NCI-H82 (cell line): ENCODE results near the gene GJD3.

ENCODE experiments used
- DNase-seq: peaks from one replicate; lab custom pipeline; 2025; lab: John Stamatoyannopoulos, UW

The GJD3 gene

DNA sequence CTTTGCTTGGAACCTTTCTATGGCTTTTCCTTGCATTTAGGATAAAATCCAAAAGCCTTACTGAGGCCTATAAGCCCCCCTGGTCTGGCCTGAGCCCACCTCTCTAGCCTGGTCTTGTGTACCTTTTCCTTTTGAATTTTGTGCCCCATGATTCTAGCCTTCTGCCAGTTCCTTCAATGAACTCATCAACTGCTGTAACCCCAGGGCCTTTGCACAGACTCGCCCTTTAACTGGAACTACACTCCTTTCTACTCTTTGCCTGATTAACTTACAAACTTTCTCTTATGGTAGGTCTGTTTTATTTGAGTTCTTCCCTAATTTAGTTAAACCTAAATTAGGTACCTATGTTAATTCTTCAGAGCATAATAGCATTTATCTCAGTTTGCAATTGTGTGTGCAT, 24.2 kb downstream of the GJD3 start:
- DNase-seq, result no peak

DNA sequence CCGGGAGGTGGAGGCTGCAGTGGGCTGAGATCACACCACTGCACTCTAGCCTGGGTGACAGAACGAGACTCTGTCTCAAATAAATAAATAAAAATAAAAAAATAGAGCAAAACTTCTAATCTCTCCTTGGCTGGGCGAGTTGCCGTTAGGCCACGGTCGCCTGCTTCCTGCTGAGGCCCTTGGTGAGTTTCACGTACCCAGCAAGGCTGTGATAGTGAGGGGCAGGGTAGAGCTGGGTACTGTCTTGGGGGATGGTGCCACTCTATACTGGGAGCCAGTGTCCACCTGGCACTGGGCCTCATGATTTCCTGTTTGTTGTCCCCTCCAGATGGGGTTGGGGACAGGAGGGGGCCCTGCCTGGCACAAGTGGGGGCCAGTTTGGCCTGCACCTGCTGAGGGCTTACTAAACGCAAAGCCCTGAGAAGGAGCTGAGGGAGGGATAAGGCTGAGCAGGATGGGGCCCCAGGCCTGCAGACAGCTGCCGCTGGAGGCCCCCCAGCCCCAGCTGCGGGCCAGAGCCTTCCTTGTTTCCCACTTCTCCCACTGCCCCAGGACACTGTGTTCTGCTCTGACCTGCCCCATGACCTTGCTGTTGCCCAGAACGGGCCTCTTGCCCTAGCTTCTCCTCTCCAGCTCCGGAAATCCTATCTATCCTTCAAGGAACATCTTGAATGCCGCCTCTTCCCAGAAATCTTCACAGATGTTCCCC, 25.4 kb downstream of the GJD3 start:
- peak; percentile 28 for DNase-seq

DNA sequence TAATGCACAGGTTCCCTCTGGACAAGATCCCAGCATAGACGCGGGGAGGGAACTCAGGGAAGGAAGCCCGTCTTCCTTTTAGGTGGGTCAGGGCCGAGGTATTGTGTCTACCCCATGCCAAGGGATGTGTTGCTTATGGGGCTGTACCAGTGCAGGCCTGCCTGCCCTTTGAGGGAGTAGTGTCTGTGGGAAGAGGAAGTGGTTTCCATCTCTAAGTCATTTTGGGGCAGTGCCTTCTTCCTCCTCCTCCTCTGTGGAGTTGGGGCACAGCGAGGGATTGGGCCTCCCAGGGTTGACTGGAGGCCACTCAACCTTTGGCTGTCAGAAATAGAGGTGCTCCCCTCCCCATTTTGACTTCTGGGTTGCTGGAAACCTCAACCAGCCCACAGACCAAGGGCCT, 26.5 kb downstream of the GJD3 start:
- DNase-seq, result no peak

DNA sequence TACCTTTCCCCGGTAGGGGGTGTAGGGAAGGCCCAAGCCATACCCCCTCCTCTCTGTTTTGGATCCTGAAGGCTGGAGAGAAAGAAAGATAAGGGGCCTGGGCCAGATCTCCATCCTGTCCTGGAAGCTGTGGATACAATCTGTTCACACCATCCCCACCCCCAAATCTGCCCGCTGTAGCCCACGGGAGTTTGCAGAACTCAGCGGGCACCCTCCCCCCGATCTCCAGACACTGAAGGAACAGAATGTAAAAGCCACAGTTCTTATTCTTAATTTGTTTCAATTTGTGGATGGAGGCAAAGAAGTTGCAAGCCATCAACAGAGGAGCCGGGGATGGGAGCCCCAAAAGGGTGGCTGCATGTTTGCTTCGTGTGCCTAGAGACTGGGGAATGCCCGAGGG, 27.2 kb downstream of the GJD3 start:
- no peak for DNase-seq

DNA sequence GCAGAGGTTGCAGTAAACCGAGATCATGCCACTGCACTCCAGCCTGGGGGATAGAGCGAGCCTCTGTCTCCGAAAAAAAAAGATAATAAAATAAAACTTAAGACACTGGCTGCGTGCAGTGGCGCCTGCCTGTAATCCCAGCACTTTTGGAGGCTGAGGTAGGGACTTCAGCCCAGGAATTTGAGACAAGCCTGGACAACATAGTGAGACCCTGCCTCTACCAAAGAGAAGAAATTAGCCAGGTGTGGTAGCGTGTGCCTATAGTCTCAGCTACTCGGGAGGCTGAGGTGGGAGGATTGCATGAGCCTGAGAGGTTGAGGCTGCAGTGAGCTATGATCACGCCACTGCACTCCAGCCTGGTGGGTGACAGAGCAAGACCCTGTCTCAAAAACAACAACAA, 28.9 kb downstream of the GJD3 start:
- DNase-seq, result no peak

DNA sequence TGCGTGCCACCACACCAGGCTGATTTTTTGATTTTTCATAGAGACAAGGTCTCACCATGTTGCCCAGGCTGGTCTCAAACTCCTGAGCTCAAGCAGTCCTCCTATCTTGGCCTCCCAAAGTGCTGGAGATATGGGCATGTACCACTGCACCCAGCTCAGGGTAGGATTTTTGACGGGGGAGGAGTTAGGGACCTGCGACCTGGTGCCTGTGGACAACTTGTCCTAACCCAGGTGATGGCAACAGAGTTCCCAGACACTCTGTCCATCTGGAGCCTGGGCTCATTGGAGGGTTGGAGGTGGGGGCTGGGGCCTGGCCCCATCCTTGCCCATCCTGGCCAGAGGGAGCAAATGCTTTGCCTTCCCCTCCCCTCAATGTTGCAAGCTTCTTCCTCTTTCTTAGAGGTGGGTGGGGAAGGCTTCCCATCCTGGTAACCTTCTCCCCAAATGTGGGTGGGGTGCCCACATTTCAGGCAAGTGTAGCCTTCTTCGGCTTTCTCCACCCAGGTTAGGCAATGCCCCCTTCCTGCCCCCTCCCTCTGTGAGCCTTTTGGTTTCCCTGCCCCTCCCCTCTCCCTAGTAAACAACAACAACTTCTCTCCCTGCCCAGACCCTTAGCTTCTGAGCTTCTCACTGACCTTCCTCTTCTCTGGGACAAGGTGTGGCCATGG, 30.6 kb downstream of the GJD3 start:
- DNase-seq, result no peak

DNA sequence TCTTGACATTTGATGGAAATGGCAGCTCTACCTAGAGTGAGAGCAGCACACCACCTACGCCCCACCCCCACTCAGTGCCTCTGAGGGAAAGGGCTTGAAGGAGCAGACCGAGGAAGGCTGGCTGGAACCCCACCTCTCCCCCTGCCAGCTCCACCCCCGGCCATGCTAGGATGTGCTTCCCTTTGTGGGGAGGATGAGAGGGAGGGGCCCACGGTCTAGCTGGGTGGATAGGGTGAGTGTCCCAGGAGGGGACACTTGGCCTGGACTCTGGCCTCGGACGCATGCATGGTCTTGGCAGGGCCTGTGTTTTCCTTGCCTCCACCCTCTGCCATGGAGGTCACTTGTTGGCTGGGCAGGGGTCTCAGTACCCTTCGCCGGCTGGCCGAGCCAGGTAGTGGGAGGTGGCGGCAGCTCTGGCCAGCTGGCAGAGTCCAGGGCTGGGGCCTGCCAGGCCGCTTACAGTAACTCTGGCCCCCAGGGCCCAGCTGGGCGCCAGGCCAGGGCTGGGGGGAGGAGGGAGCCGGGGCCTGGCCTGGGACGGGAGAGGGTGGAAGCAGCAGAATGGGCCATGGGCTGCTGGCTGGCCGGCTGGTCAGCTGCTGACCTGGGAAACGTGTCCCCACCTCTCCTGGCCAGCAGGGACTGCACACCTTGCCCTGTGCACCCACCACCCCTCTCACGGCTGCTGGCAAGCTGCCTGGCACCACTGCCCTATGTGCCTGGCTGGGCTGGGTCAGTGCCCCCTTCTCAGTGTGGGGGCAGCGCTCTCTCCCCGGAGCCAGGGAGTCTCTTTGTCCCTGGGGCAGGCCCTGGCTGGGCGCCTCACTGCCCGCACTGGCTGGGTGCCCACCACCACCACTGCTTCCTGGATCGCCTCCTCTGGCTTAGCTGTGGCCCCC, 32.5 kb downstream of the GJD3 start:
- no peak for DNase-seq

DNA sequence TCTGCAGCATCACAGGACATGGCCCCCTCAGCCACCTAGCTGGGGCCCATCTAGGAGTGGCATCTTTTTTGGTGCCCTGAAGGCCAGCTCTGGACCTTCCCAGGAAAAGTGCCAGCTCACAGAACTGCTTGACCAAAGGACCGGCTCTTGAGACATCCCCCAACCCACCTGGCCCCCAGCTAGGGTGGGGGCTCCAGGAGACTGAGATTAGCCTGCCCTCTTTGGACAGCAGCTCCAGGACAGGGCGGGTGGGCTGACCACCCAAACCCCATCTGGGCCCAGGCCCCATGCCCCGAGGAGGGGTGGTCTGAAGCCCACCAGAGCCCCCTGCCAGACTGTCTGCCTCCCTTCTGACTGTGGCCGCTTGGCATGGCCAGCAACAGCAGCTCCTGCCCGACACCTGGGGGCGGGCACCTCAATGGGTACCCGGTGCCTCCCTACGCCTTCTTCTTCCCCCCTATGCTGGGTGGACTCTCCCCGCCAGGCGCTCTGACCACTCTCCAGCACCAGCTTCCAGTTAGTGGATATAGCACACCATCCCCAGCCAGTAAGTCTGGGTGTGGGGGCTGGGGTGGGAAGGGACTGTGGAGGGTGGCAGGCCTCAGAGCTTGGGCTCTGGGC, 33.6 kb downstream of the GJD3 start:
- DNase-seq, result no peak

DNA sequence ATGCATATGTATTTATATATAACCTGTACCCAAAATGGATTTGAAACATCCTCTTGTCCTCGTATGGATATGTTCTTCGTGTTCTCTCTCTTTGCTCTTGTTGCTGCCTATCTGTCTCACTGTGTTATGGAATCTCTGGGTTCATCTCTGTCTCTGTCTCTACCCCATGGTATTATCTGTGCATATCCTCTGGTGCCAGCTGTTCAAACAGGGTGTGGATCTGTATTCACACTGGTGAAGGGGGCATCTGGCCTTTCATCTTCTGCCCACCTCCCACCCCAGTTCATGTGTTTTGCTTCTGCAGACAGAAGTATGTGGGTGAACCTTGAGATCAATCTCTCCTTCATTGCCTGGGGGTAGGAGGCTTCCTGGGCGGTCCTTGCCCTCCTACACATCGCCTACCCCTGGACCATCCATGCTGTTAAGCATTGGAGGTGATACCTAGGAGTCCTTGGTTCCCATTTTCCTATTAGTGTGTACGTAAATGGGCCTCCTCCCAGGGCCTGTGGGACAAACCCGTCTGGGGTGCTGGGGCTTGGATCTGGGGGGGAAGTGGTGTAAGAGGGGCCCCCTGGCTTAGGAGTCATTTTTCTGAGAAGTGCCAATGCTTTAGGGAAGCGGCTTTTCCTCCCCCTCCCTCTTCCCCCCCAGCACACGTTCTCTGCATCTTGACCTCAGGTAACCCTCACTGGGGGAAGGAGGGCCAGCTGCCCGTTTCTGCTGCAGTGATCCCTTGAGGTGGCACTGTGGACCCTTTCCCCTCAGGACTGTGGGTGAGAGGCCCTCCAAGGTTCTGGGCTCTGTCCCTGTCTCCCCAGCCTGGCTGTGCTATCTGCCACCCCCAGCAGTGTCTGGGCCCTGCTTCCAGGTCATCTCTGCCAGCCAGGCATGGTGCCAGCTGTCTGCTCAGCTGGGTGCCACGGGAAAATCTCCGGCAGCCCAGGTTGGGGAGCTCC, 34.4 kb downstream of the GJD3 start:
- DNase-seq, result peak; percentile 80

DNA sequence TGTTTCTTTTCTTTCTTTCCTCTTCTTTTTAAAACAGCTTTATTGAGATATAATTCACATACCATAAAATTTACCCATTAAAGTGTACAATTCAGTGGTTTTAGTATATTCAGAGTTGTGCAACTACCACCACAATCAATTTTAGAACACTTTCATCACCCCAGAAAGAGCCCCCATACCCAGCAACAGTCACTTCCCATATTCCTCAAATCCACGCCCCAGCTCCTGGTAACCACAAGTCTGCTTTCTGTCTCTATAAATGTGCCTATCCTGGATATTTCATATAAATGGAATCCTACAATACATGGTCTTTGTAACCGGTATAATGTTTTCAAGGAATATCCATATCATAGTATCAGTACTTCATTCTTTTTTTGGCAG, 36.2 kb downstream of the GJD3 start:
- no peak for DNase-seq

DNA sequence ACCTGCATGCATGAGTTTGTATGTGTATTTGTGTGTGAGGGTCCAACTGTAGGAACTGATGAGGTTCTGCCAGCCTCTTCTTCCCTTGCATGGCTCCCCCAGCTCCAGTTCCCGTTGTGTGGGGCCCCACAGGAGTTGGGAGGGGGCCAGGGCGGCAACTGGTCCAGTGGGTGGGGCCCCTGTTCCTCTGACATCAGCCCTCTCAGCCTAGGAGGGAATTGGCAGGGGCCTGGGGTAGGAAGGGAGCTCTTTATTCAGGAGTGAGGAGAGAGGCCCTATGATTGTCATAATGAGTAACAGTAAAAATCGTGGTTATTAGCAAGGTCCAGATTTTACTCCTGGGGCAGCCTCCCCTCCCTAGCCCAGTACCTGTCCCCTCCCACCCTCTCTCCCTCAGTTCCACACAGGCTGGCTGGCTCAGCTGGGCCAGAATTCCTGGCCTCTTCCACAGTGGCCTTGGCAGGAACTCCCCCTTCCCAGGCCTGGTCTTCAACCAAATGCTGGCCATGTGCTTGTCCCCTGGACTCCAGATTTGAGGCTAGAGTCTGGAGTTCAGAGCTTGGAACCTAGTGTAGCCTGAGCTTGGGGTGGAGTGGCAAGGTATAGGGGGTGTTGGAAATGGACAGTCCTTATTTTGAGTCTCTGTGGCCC, 36.7 kb downstream of the GJD3 start:
- DNase-seq, result no peak

DNA sequence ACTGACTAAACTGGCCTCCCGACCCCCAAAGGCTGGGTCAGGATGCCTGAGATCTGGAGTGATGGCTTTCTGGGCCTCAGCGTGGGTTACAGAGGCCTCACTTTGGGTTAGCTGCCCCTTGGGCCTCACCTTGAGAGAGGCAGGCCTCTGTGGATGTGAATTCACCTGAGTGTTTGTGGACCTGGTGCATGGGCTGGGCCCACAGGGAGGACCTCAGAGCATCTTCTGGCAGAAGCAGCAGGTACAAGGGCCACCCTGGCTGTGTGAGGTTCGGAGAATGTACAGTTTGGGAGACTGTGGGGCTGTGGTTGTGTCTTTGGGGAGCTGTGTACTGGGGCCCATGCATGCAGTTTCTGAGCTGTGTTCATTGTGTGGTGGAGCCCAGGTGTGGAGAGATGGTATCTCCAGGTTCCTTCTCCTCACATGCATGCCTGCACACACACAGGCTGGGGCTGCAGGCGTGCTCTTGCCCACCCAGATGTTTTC, 37.2 kb downstream of the GJD3 start:
- no peak for DNase-seq

DNA sequence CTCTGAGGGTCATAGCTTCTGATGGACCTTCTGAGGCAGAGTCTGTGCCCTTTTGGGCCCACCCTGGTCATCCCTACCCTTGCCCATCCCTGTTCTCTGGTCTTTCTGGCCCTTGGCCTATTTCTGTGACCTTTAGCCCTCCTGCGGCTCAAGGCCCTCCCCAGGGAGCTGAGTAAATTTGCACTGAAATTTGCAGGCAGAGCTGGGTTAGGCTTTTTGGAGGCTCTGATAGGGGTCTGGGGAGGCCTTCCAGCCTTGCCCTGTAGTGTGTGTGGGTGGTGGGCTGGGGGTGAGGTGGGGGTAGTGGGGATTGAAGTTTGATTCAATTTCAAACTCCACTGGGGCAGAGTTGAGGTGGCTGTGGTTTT, 37.7 kb downstream of the GJD3 start:
- no peak for DNase-seq

DNA sequence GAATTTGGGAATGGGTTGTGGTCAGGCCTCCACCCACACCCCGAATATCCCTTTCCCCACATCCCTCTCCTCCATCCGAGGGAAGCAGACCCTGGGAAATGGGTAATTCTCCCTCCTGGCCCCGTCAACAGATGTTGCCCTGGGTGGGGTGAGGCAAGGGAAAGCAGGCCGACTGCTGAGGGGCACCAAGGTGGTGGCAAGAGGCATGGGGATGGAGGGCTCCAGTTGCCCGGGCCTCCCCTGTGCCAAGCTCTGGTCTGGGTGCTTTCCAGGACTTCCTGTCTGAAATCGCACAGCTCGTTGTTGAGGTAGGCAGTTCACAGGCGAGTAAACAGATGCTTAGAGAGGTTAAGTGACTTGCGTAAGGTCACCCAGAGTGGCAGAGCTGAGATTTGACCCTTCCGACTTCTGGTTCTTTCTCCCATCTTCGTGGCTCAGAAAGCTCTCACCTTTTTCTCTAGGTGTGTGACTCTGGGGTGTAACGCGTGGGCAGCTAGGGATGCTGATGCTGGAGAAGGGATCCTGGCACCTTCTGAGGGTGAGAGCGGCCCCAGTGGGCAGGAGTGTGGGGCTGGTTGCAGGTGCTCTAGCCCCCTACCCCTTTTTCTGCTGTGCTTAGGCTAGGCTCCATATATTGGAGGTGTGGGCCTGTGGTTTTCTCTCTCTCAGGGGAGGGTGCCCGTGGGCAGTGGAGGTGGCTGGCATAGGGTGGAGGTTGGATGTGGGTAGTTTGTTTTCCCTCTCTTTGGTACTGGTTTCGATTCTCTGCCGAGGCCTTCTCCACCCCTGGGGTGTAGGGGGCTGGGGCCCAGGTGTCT, 38.3 kb downstream of the GJD3 start:
- DNase-seq, result no peak

DNA sequence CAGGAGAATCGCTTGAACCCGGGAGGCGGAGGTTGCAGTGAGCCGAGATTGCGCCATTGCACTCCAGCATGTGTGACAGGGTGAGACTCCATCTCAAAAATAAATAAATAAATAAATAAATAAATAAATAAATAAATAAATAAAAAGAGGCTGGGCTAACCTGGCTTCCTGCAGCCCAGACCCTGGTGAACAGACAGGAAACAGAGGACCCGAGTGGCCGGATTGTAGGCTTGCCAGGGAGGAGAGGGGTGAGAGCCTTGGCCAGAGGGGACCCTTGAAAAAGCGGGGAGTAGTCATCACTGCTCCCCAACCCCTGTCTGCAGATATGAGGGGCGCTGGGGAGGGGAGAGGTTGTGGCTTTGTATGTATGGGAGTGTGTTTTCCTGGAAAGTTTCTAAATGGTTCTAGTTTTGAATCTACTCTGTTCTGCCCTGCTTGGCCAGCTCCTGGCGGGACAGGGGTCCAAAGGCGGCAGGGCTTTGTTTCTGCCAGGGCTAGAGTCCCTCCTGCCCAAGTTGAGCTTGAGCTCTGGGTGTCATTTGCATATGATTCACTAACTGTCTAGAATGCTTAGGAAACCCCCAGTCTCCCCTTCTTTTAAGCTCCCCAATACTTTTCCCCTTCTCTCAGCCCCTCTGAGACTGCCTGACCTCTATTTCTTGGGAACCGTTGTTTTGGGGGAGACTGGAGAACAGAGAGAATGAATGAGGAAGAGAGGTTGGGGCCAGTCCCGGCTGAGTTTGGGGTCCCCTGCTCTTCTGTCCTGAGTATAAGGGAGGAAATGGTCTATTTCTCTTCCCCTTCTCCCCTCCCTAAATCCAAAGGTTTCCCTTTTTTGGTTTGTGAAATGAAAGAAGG, 39.2 kb downstream of the GJD3 start:
- DNase-seq, result no peak

DNA sequence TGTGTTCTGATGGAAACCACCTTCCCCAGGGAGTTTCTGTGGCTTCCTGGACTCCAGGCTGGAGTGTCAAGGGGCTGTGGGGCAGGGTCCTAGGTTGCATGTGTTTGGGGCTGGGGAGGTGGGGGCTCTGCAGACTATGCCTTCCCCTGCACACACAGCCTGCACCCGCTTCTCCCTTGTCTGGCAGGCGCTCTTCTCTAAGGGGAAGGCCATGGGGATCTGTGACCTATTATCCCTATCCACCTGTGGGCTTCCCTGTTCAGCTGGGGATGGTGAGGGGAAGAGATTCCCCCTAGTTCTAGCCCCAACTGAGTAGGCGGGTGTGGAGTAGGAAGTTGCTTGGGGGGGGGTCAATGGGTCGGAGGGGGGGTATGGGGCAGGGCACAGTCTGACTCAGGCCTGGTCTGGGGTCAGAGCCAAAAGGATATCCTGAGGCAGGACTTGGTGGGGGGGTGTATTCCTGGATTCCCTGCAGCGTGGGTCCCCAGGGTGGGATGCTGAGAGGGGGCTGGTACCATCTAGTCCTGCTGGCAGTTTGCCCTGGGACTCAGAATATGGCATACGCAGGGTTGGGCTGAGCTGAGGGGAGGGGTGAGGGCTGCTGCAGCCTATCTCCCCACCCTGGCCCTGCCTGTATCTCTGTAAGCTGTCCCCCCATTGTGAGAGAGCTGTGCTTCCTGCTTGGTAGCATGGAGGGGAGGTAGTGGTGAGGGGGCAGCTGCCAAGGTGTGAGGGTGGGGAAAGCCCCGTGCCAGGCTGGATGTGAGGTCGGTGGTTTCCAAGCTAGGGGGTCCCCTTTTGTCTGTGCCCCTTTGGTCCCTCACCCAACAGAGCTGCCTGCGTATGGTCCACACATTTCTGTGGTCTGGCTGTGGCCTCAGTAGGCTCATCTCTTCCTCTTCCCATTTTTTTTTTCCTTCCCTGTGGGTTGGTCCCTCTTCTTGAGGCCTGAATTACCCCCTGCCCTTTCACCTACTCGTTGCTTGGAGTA, 40.9 kb downstream of the GJD3 start:
- no peak for DNase-seq
